Tibial artery (tissue), 4 donors: ENCODE measurements around the gene FOXA3.

Source experiments
- DNase-seq, 2 donors: peaks; one replicate each; pipeline ENCODE4 v3.0.0-alpha.2; 2019
- H3K27ac ChIP-seq, 2 donors: fragments of 200-600 bp; sonication (generic) in 1 of 2; 1 replicate in 1 of 2; 2 replicates in 1 of 2; pipeline ENCODE4 v1.5.1; 2018 to 2019; ENCODE audit warnings: mild to moderate bottlenecking in 1 of 2
- H3K27me3 ChIP-seq, 2 donors: fragments of 200-600 bp; sonication (generic) in 1 of 2; one replicate each; pipeline versions ENCODE4 v1.5.1 to v1.6.0; 2016 to 2019
- H3K36me3 ChIP-seq, 3 donors: fragments of 200-600 bp; sonication (generic) in 2 of 3; one replicate each; pipeline ENCODE4 v1.5.1; 2016 to 2019; ENCODE audit warnings: mild to moderate bottlenecking in 2 of 3
- H3K4me1 ChIP-seq, 4 donors: fragments of 200-600 bp; sonication (generic) in 2 of 4; 1 replicate in 3 of 4; 2 replicates in 1 of 4; pipeline ENCODE4 v1.5.1; 2016 to 2019
- H3K4me3 ChIP-seq, 2 donors: fragments of 200-600 bp; sonication (generic) in 1 of 2; 1 replicate in 1 of 2; 2 replicates in 1 of 2; pipeline ENCODE4 v1.5.1; 2018 to 2019; ENCODE audit warnings: mild to moderate bottlenecking in 2 of 2
- H3K9me3 ChIP-seq, 3 donors: fragments of 200-600 bp; sonication (generic) in 1 of 3; one replicate each; pipeline ENCODE4 v1.5.1; 2016 to 2019
- intact Hi-C: fragments of 100-400 bp; cut with DNase I; formaldehyde crosslinking; loops from one replicate; pipeline ENCODE4 v1.15.0; 2023; ENCODE audit warnings: low total_unique reads
- TF ChIP-seq, protein P1 (sequence below), 2 experiments: fragments of 200-600 bp in 1 of 2; fragments of 450-650 bp in 1 of 2; IDR thresholded peaks; one replicate each; pipeline ENCODE4 v1.5.1; 2017 to 2019; ENCODE audit warnings: antibody characterized with exemption in 2 of 2, mild to moderate bottlenecking in 1 of 2, moderate library complexity in 1 of 2

The FOXA3 gene

DNA sequence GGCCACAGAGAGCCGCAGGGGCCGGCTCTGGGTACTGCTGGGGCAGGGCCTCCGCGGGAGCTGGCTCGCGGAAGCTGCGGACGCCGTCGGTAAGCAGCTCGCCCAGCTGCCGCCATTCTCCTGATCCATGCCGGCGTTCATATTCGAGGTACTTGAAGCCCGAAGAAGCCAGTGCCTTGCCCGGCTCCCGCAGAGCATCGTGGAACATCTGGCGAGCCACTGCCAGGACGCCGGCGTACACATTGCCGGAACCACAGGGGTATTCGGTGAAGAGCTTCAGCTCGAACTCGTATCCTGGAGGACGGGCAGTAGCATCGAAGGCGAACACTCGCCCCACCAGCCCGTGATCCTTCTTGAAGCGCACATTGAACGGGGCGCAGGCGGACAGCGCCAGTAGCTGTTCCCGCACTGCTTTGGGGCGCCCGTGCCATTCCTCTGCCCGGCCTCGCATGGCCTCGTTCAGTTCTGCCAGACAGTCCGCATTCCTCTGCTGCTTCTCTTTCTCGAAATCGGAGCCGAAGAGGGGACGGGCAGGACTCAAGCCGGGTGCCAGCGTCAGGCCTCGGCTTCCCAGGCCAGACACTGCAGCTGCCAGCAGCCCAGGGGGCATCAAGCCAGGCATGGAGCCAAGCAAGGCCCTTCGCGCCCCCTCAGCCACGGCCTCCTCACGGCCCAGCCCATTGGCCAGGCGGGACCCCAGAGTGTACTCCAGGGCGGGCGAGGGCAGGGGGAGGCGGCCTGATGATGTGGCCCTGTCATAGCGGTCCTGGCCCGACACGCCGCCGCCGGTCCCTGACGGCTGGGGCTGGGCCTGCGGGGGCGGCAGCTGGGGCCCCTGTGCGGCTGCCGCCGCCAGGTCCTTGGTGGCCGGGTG, 20.8 kb downstream of the FOXA3 start:
- intact Hi-C loops = loop anchor here (5.0 to 10.0 kb wide), 2 partner anchors 68 to 130 kb away; partner anchors contain the start of gene RSPH6A
- no peaks in the 10 kb centered on the region for H3K9me3 ChIP-seq
- TF ChIP-seq, protein P1, sequence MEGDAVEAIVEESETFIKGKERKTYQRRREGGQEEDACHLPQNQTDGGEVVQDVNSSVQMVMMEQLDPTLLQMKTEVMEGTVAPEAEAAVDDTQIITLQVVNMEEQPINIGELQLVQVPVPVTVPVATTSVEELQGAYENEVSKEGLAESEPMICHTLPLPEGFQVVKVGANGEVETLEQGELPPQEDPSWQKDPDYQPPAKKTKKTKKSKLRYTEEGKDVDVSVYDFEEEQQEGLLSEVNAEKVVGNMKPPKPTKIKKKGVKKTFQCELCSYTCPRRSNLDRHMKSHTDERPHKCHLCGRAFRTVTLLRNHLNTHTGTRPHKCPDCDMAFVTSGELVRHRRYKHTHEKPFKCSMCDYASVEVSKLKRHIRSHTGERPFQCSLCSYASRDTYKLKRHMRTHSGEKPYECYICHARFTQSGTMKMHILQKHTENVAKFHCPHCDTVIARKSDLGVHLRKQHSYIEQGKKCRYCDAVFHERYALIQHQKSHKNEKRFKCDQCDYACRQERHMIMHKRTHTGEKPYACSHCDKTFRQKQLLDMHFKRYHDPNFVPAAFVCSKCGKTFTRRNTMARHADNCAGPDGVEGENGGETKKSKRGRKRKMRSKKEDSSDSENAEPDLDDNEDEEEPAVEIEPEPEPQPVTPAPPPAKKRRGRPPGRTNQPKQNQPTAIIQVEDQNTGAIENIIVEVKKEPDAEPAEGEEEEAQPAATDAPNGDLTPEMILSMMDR (IDR thresholded peaks at IDR 0.05) = no peak
- H3K36me3 ChIP-seq = peaks cover 5 to 15% (median 14%) of the 10 kb centered on the region in 3 donors
- H3K4me3 ChIP-seq = peak overlapping the region; percentile 75 to 90
- DNase-seq = no peak
- H3K4me1 ChIP-seq = peaks cover 3 to 45% (median 38%) of the 10 kb centered on the region in 4 donors
- no peaks in the 10 kb centered on the region for H3K27me3 ChIP-seq
- H3K27ac ChIP-seq = peak overlapping the region; percentile 81 to 84

GRCh38 chr19:45885556-45886426, 21.7 kb downstream of the FOXA3 start, which contains the start of gene IRF2BP1:
IRF2BP1 (minus strand) TSS chr19:45886141; CDS start chr19:45885774, 367 bp downstream.
- no peaks in the 10 kb centered on the region for H3K27me3 ChIP-seq
- H3K4me1 ChIP-seq = peaks cover 3 to 45% (median 38%) of the 10 kb centered on the region in 4 donors
- peak; percentile 94 to 95 for DNase-seq
- H3K36me3 ChIP-seq = peaks cover 5 to 23% (median 20%) of the 10 kb centered on the region in 3 donors
- H3K4me3 ChIP-seq = peak within 1 kb of the TSS; percentile 75 to 90
- peak within 1 kb of the TSS; percentile 81 to 84 for H3K27ac ChIP-seq
- intact Hi-C loops = loop anchor here (10.0 kb wide), 1 partner anchor 129 kb away; no protein-coding TSS in a partner anchor
- H3K9me3 ChIP-seq = no peaks in the 10 kb centered on the region
- TF ChIP-seq, protein P1 (IDR thresholded peaks at IDR 0.05) = peak in 1 of 2 experiments; percentile 9

- H3K27me3 ChIP-seq = no peaks in the 10 kb centered on the region
- peak; percentile 91 to 94 for DNase-seq
- no peaks in the 10 kb centered on the region for H3K9me3 ChIP-seq
- TF ChIP-seq, protein P1 (IDR thresholded peaks at IDR 0.05) = peak in 1 of 2 experiments; percentile 11
- H3K4me1 ChIP-seq = peaks cover 3 to 45% (median 38%) of the 10 kb centered on the region in 4 donors
- intact Hi-C loops = loop anchor here (10.0 kb wide), 1 partner anchor 128 kb away; no protein-coding TSS in a partner anchor
- peak overlapping the region; percentile 81 to 84 for H3K27ac ChIP-seq
- H3K4me3 ChIP-seq = peak overlapping the region; percentile 75 to 90
- peaks cover 5 to 29% (median 25%) of the 10 kb centered on the region in 3 donors for H3K36me3 ChIP-seq
Observed at GRCh38 chr19:45886427-45887199, 22.5 kb downstream of the FOXA3 start.

- peak overlapping the region; percentile 75 to 90 for H3K4me3 ChIP-seq
- H3K36me3 ChIP-seq = peaks cover 5 to 36% (median 25%) of the 10 kb centered on the region in 3 donors
- TF ChIP-seq, protein P1 (IDR thresholded peaks at IDR 0.05) = no peak
- H3K9me3 ChIP-seq = no peaks in the 10 kb centered on the region
- peak overlapping the region; percentile 81 to 84 for H3K27ac ChIP-seq
- H3K4me1 ChIP-seq = peaks cover 3 to 42% (median 36%) of the 10 kb centered on the region in 4 donors
- intact Hi-C loops = loop anchor here (10.0 kb wide), 1 partner anchor 128 kb away; no protein-coding TSS in a partner anchor
- no peak for DNase-seq
- no peaks in the 10 kb centered on the region for H3K27me3 ChIP-seq
Observed at GRCh38 chr19:45887200-45887710, 23.1 kb downstream of the FOXA3 start.
